ENCODE results near the gene MIXL1. TPM values are rescaled to one million over a fixed set of nuclear protein-coding genes. Genes with fewer than 3 reads are reported as not detected.

The MIXL1 gene
- total RNA-seq, 1 experiment from 2014 or later, result 4.7 TPM

- Histone ChIP-seq H2AFZ (ENCODE audit: low read length) (no peak overlapping the region), H2AK5ac (ENCODE audit: insufficient read length, low read length) (no peak overlapping the region)
Observed at GRCh38 chr1:226201029-226201593, 22.4 kb upstream of the MIXL1 start.

More at GRCh38 chr1:226201029-226201593, 22.4 kb upstream of the MIXL1 start:
- Histone ChIP-seq H4K8ac (replicated peaks; ENCODE audit: insufficient read length, low read depth, low read length) (no peak overlapping the region), H3K9ac (ENCODE audit: extremely low read depth, insufficient read length, low read length) (no peak overlapping the region), H3K4me1 (ENCODE audit: insufficient read depth, low read length) (no peaks in the 10 kb centered on the region; the same call in 1 of the 2 replicates), H4K5ac (ENCODE audit: insufficient read length, low read depth, low read length) (no peak overlapping the region), H3K18ac (ENCODE audit: insufficient read length, low read depth, low read length) (no peak overlapping the region), H3T11ph (ENCODE audit: low read length) (no peak overlapping the region), H3K4me2 (ENCODE audit: insufficient read depth, insufficient read length, low read length) (no peak overlapping the region), H2BK15ac (ENCODE audit: low read depth, low read length) (no peak overlapping the region), H3K14ac (ENCODE audit: insufficient read depth, low read length) (no peak overlapping the region), H2BK120ac (ENCODE audit: low read depth, low read length, poor library complexity, severe bottlenecking) (no peak overlapping the region), H4K20me1 (ENCODE audit: control insufficient read depth, insufficient read depth, insufficient read length) (no peaks in the 10 kb centered on the region), H3K27me3 (ENCODE audit: insufficient read depth, low read length) (no peaks in the 10 kb centered on the region), H3K27ac (ENCODE audit: insufficient read length, low read depth, low read length) (no peak overlapping the region), H4K91ac (ENCODE audit: insufficient read length, low read depth, low read length) (no peak overlapping the region), H3K23ac (ENCODE audit: insufficient read length, low read depth, low read length) (no peak overlapping the region), H2BK20ac (ENCODE audit: low read depth, low read length, poor library complexity, severe bottlenecking) (no peak overlapping the region), H2BK12ac (ENCODE audit: insufficient read length, low read depth, low read length) (no peak overlapping the region), H3K56ac (ENCODE audit: insufficient read length, low read depth, low read length) (no peak overlapping the region), H2BK5ac (ENCODE audit: insufficient read length, low read length) (no peak overlapping the region), H3K79me1 (ENCODE audit: insufficient read depth, low read depth, low read length, poor library complexity, severe bottlenecking) (no peaks in the 10 kb centered on the region), H3K4ac (ENCODE audit: low read depth, low read length) (no peak overlapping the region), H3K9me3 (ENCODE audit: control insufficient read depth, low read depth, low read length) (no peaks in the 10 kb centered on the region), H3K23me2 (ENCODE audit: insufficient read length, low read depth, low read length, poor library complexity, severe bottlenecking) (no peaks in the 10 kb centered on the region), H3K79me2 (ENCODE audit: insufficient read depth, low read length) (no peaks in the 10 kb centered on the region)
- Mint-ChIP-seq H3K27ac (no peak overlapping the region), H3K36me3 (ENCODE audit: insufficient read depth in 1 of 3, low read depth in 3 of 3) (no peaks in the 10 kb centered on the region), H3K4me3 (no peak overlapping the region), H3K27me3 (ENCODE audit: low read depth) (peaks cover 3% of the 10 kb centered on the region; the same call in 1 of the 2 replicates), H3K4me1 (peaks cover 9 to 18% of the 10 kb centered on the region in 2 experiments), H3K9me3 (no peaks in the 10 kb centered on the region)
- TF ChIP-seq CTCF (conservative IDR thresholded peaks at IDR 0.05), result peak; percentile 71
- peak; percentile 65 for DNase-seq
- WGBS (ENCODE audit: extremely low coverage, insufficient read length, low lambda C conversion rate), result no CpG with 5 or more reads among the region's 5 CpGs
